GM21526 (cell line): Measurements from ENCODE around the gene PROM2.

ENCODE experiments used
- ATAC-seq: cut with Tn5 transposase; IDR thresholded peaks from one replicate; pipeline ENCODE4 v1.9.1; 2021; ENCODE audit warnings: moderate library complexity; ENCODE audit not compliant: unreplicated experiment, low FRiP score

PROM2 gene

GRCh38 chr2:95334916-95335641, 60.8 kb downstream of the PROM2 start:
- no peak for ATAC-seq

DNA sequence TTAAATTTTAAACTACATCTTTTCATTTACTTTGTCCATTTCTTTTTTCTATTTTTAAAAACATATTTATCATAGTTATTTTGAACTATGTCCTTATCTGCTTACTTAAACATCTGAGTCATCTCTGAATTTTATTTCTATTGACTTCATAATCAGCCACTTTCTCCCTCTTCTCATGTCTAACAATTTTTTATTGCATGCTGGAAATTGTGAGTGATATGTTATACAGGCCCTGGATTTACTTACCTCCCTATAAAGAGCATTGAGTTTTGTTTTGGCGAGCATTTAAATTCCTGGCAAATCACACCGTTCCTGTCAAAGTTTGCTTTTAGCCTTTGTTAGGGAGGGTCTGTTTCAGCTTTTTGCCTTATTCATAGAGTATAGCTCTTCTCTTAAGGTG, 62.2 kb downstream of the PROM2 start:
- no peak for ATAC-seq

DNA sequence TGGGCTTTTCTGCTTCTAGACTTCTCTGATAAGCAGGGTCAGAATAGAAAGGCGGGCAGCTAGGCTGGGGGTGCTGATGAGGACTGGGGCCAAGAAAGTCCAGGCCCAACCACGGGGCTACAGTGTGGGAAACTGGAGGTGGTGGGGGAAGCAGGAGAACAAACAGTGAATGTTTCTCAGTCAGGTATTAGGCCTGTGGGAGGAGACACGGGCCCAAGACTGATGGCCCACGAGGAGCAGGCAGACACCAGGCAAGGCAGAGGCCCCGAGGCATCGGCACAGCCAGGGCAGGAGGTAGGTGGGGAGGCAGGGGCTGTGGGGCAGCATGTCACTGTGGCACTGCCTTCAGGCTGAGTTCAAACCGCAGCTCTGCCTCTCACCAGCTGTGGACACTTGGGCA, 63.6 kb downstream of the PROM2 start:
- ATAC-seq, result no peak
